Cardiac fibroblast (primary cell): Measurements from ENCODE around the gene USP8.
"Not testable (repeated sequence)": the region's sequence is repeated elsewhere in the genome, so short reads cannot be mapped to it uniquely, and the experiment has no call there.

Experiments used
- DNase-seq, 2 donors: peaks; one replicate each; pipeline versions ENCODE4 v3.0.0 to v3.0.0-alpha.2; 2010; ENCODE audit warnings: low read depth in 2 of 2
- H3K4me3 ChIP-seq, 2 donors: replicated peaks in 1 of 2; 1 replicate in 1 of 2; 2 replicates in 1 of 2; pipeline ENCODE4 v1.5.1; 2011; ENCODE audit warnings: low read depth in 2 of 2, low read length in 2 of 2, mild to moderate bottlenecking in 2 of 2, moderate library complexity in 1 of 2
- TF ChIP-seq, protein P1 (sequence below): IDR thresholded peaks from one replicate; pipeline ENCODE4 v1.5.1; 2011; ENCODE audit warnings: low read depth, mild to moderate bottlenecking, low read length, inconsistent platforms

USP8 gene

GRCh38 chr15:50424066-50424890 is at the start of gene USP8:
Gene USP8, plus strand, starts transcription at chr15:50424405. Its CDS starts 14,669 bp downstream, at chr15:50439074.
- DNase-seq = peak; percentile 96 to 99
- TF ChIP-seq, protein P1, sequence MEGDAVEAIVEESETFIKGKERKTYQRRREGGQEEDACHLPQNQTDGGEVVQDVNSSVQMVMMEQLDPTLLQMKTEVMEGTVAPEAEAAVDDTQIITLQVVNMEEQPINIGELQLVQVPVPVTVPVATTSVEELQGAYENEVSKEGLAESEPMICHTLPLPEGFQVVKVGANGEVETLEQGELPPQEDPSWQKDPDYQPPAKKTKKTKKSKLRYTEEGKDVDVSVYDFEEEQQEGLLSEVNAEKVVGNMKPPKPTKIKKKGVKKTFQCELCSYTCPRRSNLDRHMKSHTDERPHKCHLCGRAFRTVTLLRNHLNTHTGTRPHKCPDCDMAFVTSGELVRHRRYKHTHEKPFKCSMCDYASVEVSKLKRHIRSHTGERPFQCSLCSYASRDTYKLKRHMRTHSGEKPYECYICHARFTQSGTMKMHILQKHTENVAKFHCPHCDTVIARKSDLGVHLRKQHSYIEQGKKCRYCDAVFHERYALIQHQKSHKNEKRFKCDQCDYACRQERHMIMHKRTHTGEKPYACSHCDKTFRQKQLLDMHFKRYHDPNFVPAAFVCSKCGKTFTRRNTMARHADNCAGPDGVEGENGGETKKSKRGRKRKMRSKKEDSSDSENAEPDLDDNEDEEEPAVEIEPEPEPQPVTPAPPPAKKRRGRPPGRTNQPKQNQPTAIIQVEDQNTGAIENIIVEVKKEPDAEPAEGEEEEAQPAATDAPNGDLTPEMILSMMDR = no peak
- H3K4me3 ChIP-seq = peak within 1 kb of the TSS; percentile 83 to 95

- H3K4me3 ChIP-seq = no peak overlapping the region
- DNase-seq = peak; percentile 15 to 25
- TF ChIP-seq, protein P1 = no peak
Measured at GRCh38 chr15:50377867-50378751, 46.1 kb upstream of the USP8 start.

- no peak overlapping the region for H3K4me3 ChIP-seq
- DNase-seq = no peak
- TF ChIP-seq, protein P1 = no peak
Measured at GRCh38 chr15:50378776-50379175, 45.4 kb upstream of the USP8 start.

DNA sequence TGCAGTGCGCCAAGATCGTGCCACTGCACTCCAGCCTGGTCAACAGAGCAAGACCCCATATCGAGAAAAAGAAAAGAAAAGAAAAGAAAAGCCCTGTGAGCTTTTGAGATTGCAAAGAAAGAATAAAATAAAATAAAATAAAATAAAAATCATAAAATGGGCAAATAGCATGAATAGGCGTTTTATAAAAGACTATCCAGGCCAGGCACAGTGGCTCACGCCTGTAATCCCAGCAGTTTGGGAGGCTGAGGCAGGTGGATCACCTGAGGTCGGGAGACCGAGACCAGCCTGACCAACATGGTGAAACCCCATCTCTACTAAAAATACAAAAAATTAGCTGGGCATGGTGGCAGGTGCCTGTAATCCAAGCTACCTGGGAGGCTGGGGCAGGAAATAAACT is 44.8 kb upstream of the USP8 start:
- DNase-seq, H3K4me3 ChIP-seq: not testable (repeated sequence)

GRCh38 chr15:50380089-50380488 is 44.1 kb upstream of the USP8 start:
- no peak overlapping the region for H3K4me3 ChIP-seq
- peak; percentile 33 to 55 for DNase-seq
- TF ChIP-seq, protein P1 = no peak

GRCh38 chr15:50381438-50381837 is 42.8 kb upstream of the USP8 start:
- H3K4me3 ChIP-seq = no peak overlapping the region
- TF ChIP-seq, protein P1 = no peak

GRCh38 chr15:50382408-50382807 is 41.8 kb upstream of the USP8 start:
- H3K4me3 ChIP-seq, DNase-seq: not testable (repeated sequence)

More at GRCh38 chr15:50381438-50381837, 42.8 kb upstream of the USP8 start:
- DNase-seq = peak in 1 of 2 donors; percentile 18
